Psoas muscle (tissue), 8 donors: ENCODE results near the gene LRGUK. TPM values are rescaled to one million over a fixed set of nuclear protein-coding genes. Genes with fewer than 3 reads are reported as not detected.
"Not testable (repeated sequence)": the region's sequence is repeated elsewhere in the genome, so short reads cannot be mapped to it uniquely, and the experiment has no call there.

ENCODE experiments used
- ATAC-seq, 4 donors: fragments of 200-7000 bp; cut with Tn5 transposase; one replicate each; pipeline ENCODE4 v1.9.1; 2020; ENCODE audit warnings: moderate library complexity in 3 of 4, mild to moderate bottlenecking in 2 of 4
- DNase-seq, 2 donors: peaks; one replicate each; pipeline ENCODE4 v3.0.0-alpha.2; 2020
- H3K27ac ChIP-seq: fragments of 200-600 bp; one replicate; pipeline ENCODE4 v1.8.0; 2022
- H3K27me3 ChIP-seq, 3 donors: fragments of 200-600 bp in 1 of 3; one replicate each; pipeline versions ENCODE4 v1.6.1 to v1.8.0; 2013 to 2022; ENCODE audit warnings: low read length in 2 of 3, mild to moderate bottlenecking in 2 of 3, moderate library complexity in 1 of 3; ENCODE audit not compliant: insufficient read depth in 3 of 3
- H3K36me3 ChIP-seq, 2 donors: fragments of 200-600 bp in 1 of 2; one replicate each; pipeline versions ENCODE4 v1.6.1 to v1.8.0; 2013 to 2022; ENCODE audit warnings: low read depth in 1 of 2, mild to moderate bottlenecking in 1 of 2, moderate library complexity in 1 of 2; ENCODE audit not compliant: insufficient read depth in 1 of 2
- H3K4me1 ChIP-seq: fragments of 200-600 bp; one replicate; pipeline ENCODE4 v1.8.0; 2022
- H3K4me3 ChIP-seq: fragments of 200-600 bp; one replicate; pipeline ENCODE4 v1.8.0; 2022; ENCODE audit warnings: mild to moderate bottlenecking
- H3K9me3 ChIP-seq: fragments of 200-600 bp; one replicate; pipeline ENCODE4 v1.8.0; 2022
- CTCF ChIP-seq: fragments of 200-600 bp; IDR thresholded peaks from one replicate; pipeline ENCODE4 v1.8.0; 2022; ENCODE audit warnings: antibody characterized with exemption
- WGBS, 3 donors: extraction: QIAGEN DNeasy Blood & Tissue Kit; methylation state at CpG; one replicate each; pipeline versions ENCODE4 v1.1.6 to v1.1.7; 2013; 5-methylcytosine and 5-hydroxymethylcytosine counted together
- intact Hi-C, 2 donors: fragments of 100-400 bp; cut with DNase I; formaldehyde crosslinking; loops; one replicate each; pipeline versions ENCODE4 v1.11.0 to v1.14.2; 2022
- polyA plus RNA-seq, 3 donors: library from polyadenylated mRNA; stranded (reverse); fragments of 200-250 nt; gene quantifications; one replicate each; pipeline ENCODE4 v1.2.3, GENCODE V29; 2013
- total RNA-seq, 4 donors: library from RNA; stranded (reverse); fragmentation: NEBNext Ultra II Directional in 2 of 4; extraction: Animal tissue kit (Norgen Biotek cat#: 25700) in 2 of 4; gene quantifications; one replicate each; pipeline versions ENCODE4 v1.2.1 to v1.2.4, GENCODE V29; 2021 to 2023
- donor health status: healthy with polysubstance abuse.
- donor health status: DM: no; HTN: no; CAD: no; lungs with moderate emphysema.
- donor health status: Bipolar disorder and iron deficiency.
- donor health status: healthy.
- donor health status: DM: yes; HTN: yes; CAD: no.
- donor health status: DM: no; HTN: no; CAD: no.
- donor health status: DM: no; HTN: no; CAD: no.
- donor health status: DM: yes; HTN: yes; CAD: no.

Gene LRGUK
- total and polyA plus RNA-seq, 7 donors: 0.07 to 0.43 (median 0.15) TPM; not detected in 1

- intact Hi-C loops: no loop called here
- WGBS, 3 donors: 58 to 76% (median 72%) methylated on average over 2 of the region's 2 CpGs
- Histone ChIP-seq H3K4me3 (no peak overlapping the region), H3K9me3 (no peaks in the 10 kb centered on the region), H3K4me1 (peaks cover 4% of the 10 kb centered on the region), H3K27me3 (no peaks in the 10 kb centered on the region), H3K36me3 (peaks cover 3 to 30% of the 10 kb centered on the region in 2 donors), H3K27ac (no peak overlapping the region)
- TF ChIP-seq CTCF: no peak
- ATAC-seq: no peak
- no peak for DNase-seq
These were observed 162.7 kb downstream of the LRGUK start for GRCh38 chr7:134289841-134290240.

- no peak for TF ChIP-seq CTCF
- Histone ChIP-seq H3K9me3 (no peaks in the 10 kb centered on the region), H3K27ac (no peak overlapping the region), H3K4me3 (no peak overlapping the region), H3K27me3 (no peaks in the 10 kb centered on the region), H3K36me3 (peaks cover 6 to 34% of the 10 kb centered on the region in 2 donors), H3K4me1 (peaks cover 4% of the 10 kb centered on the region)
- no peak for ATAC-seq
- intact Hi-C loops: no loop called here
- DNase-seq: no peak
- 63 to 76% (median 66%) methylated on average over 3 of the region's 3 CpGs for WGBS, 3 donors
These were observed 163.1 kb downstream of the LRGUK start for GRCh38 chr7:134290286-134290685.

GRCh38 chr7:134293002-134293740 is 166.0 kb downstream of the LRGUK start:
- no peak for TF ChIP-seq CTCF
- intact Hi-C loops: no loop called here
- 88 to 91% (median 90%) methylated on average over 12 of the region's 12 CpGs for WGBS, 3 donors
- H3K27ac ChIP-seq: no peak overlapping the region
- H3K4me3 ChIP-seq: no peak overlapping the region
- peaks cover 4% of the 10 kb centered on the region for H3K4me1 ChIP-seq
- H3K27me3 ChIP-seq: no peaks in the 10 kb centered on the region
- DNase-seq (no peak), ATAC-seq (no peak)
- peaks cover 12 to 60% of the 10 kb centered on the region in 2 donors for H3K36me3 ChIP-seq
- no peaks in the 10 kb centered on the region for H3K9me3 ChIP-seq

- DNase-seq, H3K4me3 ChIP-seq, H3K4me1 ChIP-seq, intact Hi-C loops, H3K27ac ChIP-seq, H3K9me3 ChIP-seq, ATAC-seq, H3K27me3 ChIP-seq: not testable (repeated sequence)
- WGBS, 3 donors: 81 to 89% (median 88%) methylated on average over 5 to 7 of the region's 7 CpGs
- H3K36me3 ChIP-seq: peaks cover 16 to 88% of the 10 kb centered on the region in 2 donors
These were observed 168.8 kb downstream of the LRGUK start for GRCh38 chr7:134295982-134296381.

GRCh38 chr7:134297489-134297888 is 170.3 kb downstream of the LRGUK start:
- Histone ChIP-seq H3K9me3 (no peaks in the 10 kb centered on the region), H3K4me1 (no peaks in the 10 kb centered on the region), H3K27ac (no peak overlapping the region), H3K27me3 (no peaks in the 10 kb centered on the region), H3K36me3 (peaks cover 16 to 97% of the 10 kb centered on the region in 2 donors), H3K4me3 (no peak overlapping the region)
- WGBS, 3 donors: 89 to 97% (median 92%) methylated on average over 2 of the region's 2 CpGs
- DNase-seq (no peak), ATAC-seq (no peak)
- intact Hi-C loops: no loop called here
- no peak for TF ChIP-seq CTCF
